H9 (cell line): ENCODE data around the gene PRAMEF1. TPM values are rescaled to one million over a fixed set of nuclear protein-coding genes. Genes with fewer than 3 reads are reported as not detected.

Experiments
- DNase-seq: peaks from one replicate; pipeline ENCODE4 v3.0.0-alpha.2; 2017
- H2AFZ ChIP-seq: one replicate; pipeline ENCODE4 v1.6.1; 2013; ENCODE audit warnings: mild to moderate bottlenecking, low read length, control low read depth, moderate library complexity
- H2AK5ac ChIP-seq: 2 replicates; pipeline ENCODE4 v1.6.1; 2013; ENCODE audit warnings: low read length, control low read depth, mixed read lengths; ENCODE audit not compliant: insufficient read length
- H2BK120ac ChIP-seq: one replicate; pipeline ENCODE4 v1.6.1; 2013; ENCODE audit warnings: low read depth, mild to moderate bottlenecking, low read length, control low read depth, inconsistent platforms; ENCODE audit not compliant: poor library complexity, severe bottlenecking
- H2BK12ac ChIP-seq: 2 replicates; pipeline ENCODE4 v1.6.1; 2013; ENCODE audit warnings: low read length, control low read depth, mixed read lengths, low read depth; ENCODE audit not compliant: insufficient read length
- H2BK15ac ChIP-seq: 2 replicates; pipeline ENCODE4 v1.6.1; 2013; ENCODE audit warnings: low read depth, low read length, control low read depth
- H2BK20ac ChIP-seq: one replicate; pipeline ENCODE4 v1.6.1; 2013; ENCODE audit warnings: low read depth, mild to moderate bottlenecking, low read length, control low read depth, inconsistent platforms; ENCODE audit not compliant: poor library complexity, severe bottlenecking
- H2BK5ac ChIP-seq: 2 replicates; pipeline ENCODE4 v1.6.1; 2013; ENCODE audit warnings: low read length, control low read depth, mixed read lengths; ENCODE audit not compliant: insufficient read length
- H3K14ac ChIP-seq: 2 replicates; pipeline ENCODE4 v1.6.1; 2013; ENCODE audit warnings: low read length, control low read depth; ENCODE audit not compliant: insufficient read depth
- H3K18ac ChIP-seq: 2 replicates; pipeline ENCODE4 v1.6.1; 2013; ENCODE audit warnings: low read depth, mild to moderate bottlenecking, mixed read lengths, low read length, control low read depth; ENCODE audit not compliant: insufficient read length
- H3K23ac ChIP-seq: 2 replicates; pipeline ENCODE4 v1.6.1; 2013; ENCODE audit warnings: low read length, control low read depth, mixed read lengths, low read depth; ENCODE audit not compliant: insufficient read length
- H3K23me2 ChIP-seq: 2 replicates; pipeline ENCODE4 v1.6.1; 2013; ENCODE audit warnings: low read depth, mild to moderate bottlenecking, mixed read lengths, low read length, control low read depth; ENCODE audit not compliant: insufficient read length, poor library complexity, severe bottlenecking
- H3K27ac ChIP-seq: 2 replicates; pipeline ENCODE4 v1.5.1; 2013; ENCODE audit warnings: low read length, control low read depth, mixed read lengths, low read depth; ENCODE audit not compliant: insufficient read length
- H3K27me3 ChIP-seq: 2 replicates; pipeline ENCODE4 v1.6.1; 2013; ENCODE audit warnings: low read length, control low read depth, inconsistent platforms; ENCODE audit not compliant: insufficient read depth
- H3K4ac ChIP-seq: 2 replicates; pipeline ENCODE4 v1.6.1; 2013; ENCODE audit warnings: low read depth, mild to moderate bottlenecking, control low read depth, inconsistent platforms, low read length, moderate library complexity
- H3K4me1 ChIP-seq: 2 replicates; pipeline ENCODE4 v1.6.1; 2013; ENCODE audit warnings: low read length, control low read depth, inconsistent platforms; ENCODE audit not compliant: insufficient read depth
- H3K4me2 ChIP-seq: 2 replicates; pipeline ENCODE4 v1.6.1; 2013; ENCODE audit warnings: low read length, control low read depth, mixed read lengths; ENCODE audit not compliant: insufficient read length, insufficient read depth
- H3K56ac ChIP-seq: 2 replicates; pipeline ENCODE4 v1.6.1; 2013; ENCODE audit warnings: low read depth, mild to moderate bottlenecking, mixed read lengths, low read length, control low read depth; ENCODE audit not compliant: insufficient read length
- H3K79me1 ChIP-seq: 2 replicates; pipeline ENCODE4 v1.6.1; 2013; ENCODE audit warnings: low read depth, mild to moderate bottlenecking, moderate library complexity, low read length, control low read depth, inconsistent platforms; ENCODE audit not compliant: insufficient read depth, poor library complexity, severe bottlenecking
- H3K79me2 ChIP-seq: 2 replicates; pipeline ENCODE4 v1.6.1; 2013; ENCODE audit warnings: low read length, control low read depth, inconsistent platforms; ENCODE audit not compliant: insufficient read depth
- H3K9ac ChIP-seq: 2 replicates; pipeline ENCODE4 v1.6.1; 2013; ENCODE audit warnings: low read length, control low read depth, mixed read lengths; ENCODE audit not compliant: insufficient read length; ENCODE audit errors: extremely low read depth
- H3K9me3 ChIP-seq: one replicate; pipeline ENCODE4 v1.6.1; 2013; ENCODE audit warnings: low read depth, low read length, inconsistent platforms; ENCODE audit not compliant: control insufficient read depth
- H3T11ph ChIP-seq: one replicate; pipeline ENCODE4 v1.6.1; 2013; ENCODE audit warnings: mild to moderate bottlenecking, low read length, control low read depth, inconsistent platforms
- H4K20me1 ChIP-seq: one replicate; pipeline ENCODE4 v1.6.1; 2013; ENCODE audit not compliant: control insufficient read depth, insufficient read length, insufficient read depth
- H4K5ac ChIP-seq: 2 replicates; pipeline ENCODE4 v1.6.1; 2013; ENCODE audit warnings: low read depth, mild to moderate bottlenecking, mixed read lengths, low read length, control low read depth; ENCODE audit not compliant: insufficient read length
- H4K8ac ChIP-seq: replicated peaks from 2 replicates; pipeline ENCODE4 v1.6.1; 2013; ENCODE audit warnings: low read length, control low read depth, mixed read lengths, low read depth; ENCODE audit not compliant: insufficient read length
- H4K91ac ChIP-seq: 2 replicates; pipeline ENCODE4 v1.6.1; 2013; ENCODE audit warnings: low read depth, mild to moderate bottlenecking, moderate library complexity, mixed read lengths, low read length, control low read depth; ENCODE audit not compliant: insufficient read length
- H3K27ac Mint-ChIP-seq, 3 experiments: 2 replicates in 2 of 3; 3 replicates in 1 of 3; pipeline ENCODE4 v1.8.0; 2020 to 2021; ENCODE audit warnings: mixed read lengths in 3 of 3, mild to moderate bottlenecking in 1 of 3, moderate library complexity in 1 of 3
- H3K27me3 Mint-ChIP-seq: 2 replicates; pipeline ENCODE4 v1.8.0; 2021; ENCODE audit warnings: low read depth, mild to moderate bottlenecking, moderate library complexity, mixed read lengths
- H3K36me3 Mint-ChIP-seq, 3 experiments: 2 replicates in 2 of 3; 3 replicates in 1 of 3; pipeline ENCODE4 v1.8.0; 2020 to 2021; ENCODE audit warnings: low read depth in 3 of 3, mixed read lengths in 3 of 3; ENCODE audit not compliant: insufficient read depth in 1 of 3
- H3K4me1 Mint-ChIP-seq, 2 experiments: 2 replicates each; pipeline ENCODE4 v1.8.0; 2020; ENCODE audit warnings: mixed read lengths in 2 of 2
- H3K4me3 Mint-ChIP-seq, 2 experiments: 2 replicates in 1 of 2; 3 replicates in 1 of 2; pipeline ENCODE4 v1.8.0; 2020 to 2021; ENCODE audit warnings: mild to moderate bottlenecking in 2 of 2, mixed read lengths in 2 of 2, moderate library complexity in 1 of 2
- H3K9me3 Mint-ChIP-seq, 2 experiments: 2 replicates in 1 of 2; 3 replicates in 1 of 2; pipeline ENCODE4 v1.8.0; 2020; ENCODE audit warnings: mild to moderate bottlenecking in 2 of 2, mixed read lengths in 2 of 2, moderate library complexity in 1 of 2
- WGBS: extraction: QIAGEN DNeasy Blood & Tissue Kit; methylation state at CpG from one replicate; pipeline ENCODE4 v1.1.7; 2013; ENCODE audit warnings: missing lambda C conversion rate, low lambda C conversion rate, mixed read lengths; ENCODE audit not compliant: insufficient read length; ENCODE audit errors: extremely low coverage; 5-methylcytosine and 5-hydroxymethylcytosine counted together
- total RNA-seq: library from RNA; stranded (reverse); gene quantifications from 2 replicates; pipeline ENCODE4 v1.2.1, GENCODE V29; 2021
- TF ChIP-seq, protein P1 (sequence below): fragments of 200-600 bp; sonication (generic); conservative IDR thresholded peaks from 3 replicates; pipeline ENCODE4 v1.8.0; 2021; ENCODE audit warnings: antibody characterized with exemption, mild to moderate bottlenecking

PRAMEF1 gene
- total RNA-seq, 1 experiment from 2014 or later: not detected

DNA sequence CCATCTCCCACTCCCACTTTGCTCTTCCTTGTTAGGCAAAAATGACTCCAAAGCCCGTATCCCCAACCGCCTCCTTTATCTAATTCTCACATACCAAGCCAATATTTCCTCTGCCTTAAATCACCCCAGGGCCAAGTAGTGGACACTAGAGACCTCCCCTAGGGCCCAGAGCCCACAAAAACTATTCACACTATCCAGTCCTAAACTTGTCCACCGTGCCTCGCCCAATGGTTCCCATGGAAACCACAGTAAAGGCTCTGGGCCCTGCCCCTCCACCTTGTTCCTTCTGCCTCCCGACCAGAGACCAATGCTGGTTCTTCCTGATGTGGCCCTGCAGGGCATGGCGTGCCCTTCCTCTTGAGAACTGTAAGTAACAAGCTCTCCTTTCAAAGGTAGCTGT lies 33.4 kb upstream of the PRAMEF1 start:
- Histone ChIP-seq H3K9me3 (no peaks in the 10 kb centered on the region), H3K27ac (no peak overlapping the region), H3K56ac (no peak overlapping the region), H2BK5ac (no peak overlapping the region), H3K79me1 (no peaks in the 10 kb centered on the region), H4K91ac (no peak overlapping the region), H2AFZ (no peak overlapping the region), H2BK120ac (no peak overlapping the region), H3T11ph (no peak overlapping the region), H3K4me1 (no peaks in the 10 kb centered on the region), H2AK5ac (no peak overlapping the region), H3K23ac (no peak overlapping the region), H3K4ac (no peak overlapping the region), H3K23me2 (no peaks in the 10 kb centered on the region), H3K9ac (no peak overlapping the region), H3K14ac (no peak overlapping the region), H2BK20ac (no peak overlapping the region), H3K27me3 (no peaks in the 10 kb centered on the region), H3K79me2 (no peaks in the 10 kb centered on the region), H4K20me1 (no peaks in the 10 kb centered on the region), H2BK12ac (no peak overlapping the region), H4K5ac (no peak overlapping the region), H2BK15ac (no peak overlapping the region), H3K4me2 (no peak overlapping the region), H3K18ac (no peak overlapping the region), H4K8ac (no peak overlapping the region)
- Mint-ChIP-seq H3K4me1 (peaks cover 2 to 5% of the 10 kb centered on the region in 2 experiments; a peak in 2 of 4 replicates), H3K4me3 (no peak overlapping the region), H3K27me3 (peaks cover 14% of the 10 kb centered on the region), H3K9me3 (peaks cover 0 to 3% of the 10 kb centered on the region in 2 experiments; a peak in 1 of 5 replicates), H3K27ac (no peak overlapping the region), H3K36me3 (no peaks in the 10 kb centered on the region)
- DNase-seq: no peak
- TF ChIP-seq, protein P1, sequence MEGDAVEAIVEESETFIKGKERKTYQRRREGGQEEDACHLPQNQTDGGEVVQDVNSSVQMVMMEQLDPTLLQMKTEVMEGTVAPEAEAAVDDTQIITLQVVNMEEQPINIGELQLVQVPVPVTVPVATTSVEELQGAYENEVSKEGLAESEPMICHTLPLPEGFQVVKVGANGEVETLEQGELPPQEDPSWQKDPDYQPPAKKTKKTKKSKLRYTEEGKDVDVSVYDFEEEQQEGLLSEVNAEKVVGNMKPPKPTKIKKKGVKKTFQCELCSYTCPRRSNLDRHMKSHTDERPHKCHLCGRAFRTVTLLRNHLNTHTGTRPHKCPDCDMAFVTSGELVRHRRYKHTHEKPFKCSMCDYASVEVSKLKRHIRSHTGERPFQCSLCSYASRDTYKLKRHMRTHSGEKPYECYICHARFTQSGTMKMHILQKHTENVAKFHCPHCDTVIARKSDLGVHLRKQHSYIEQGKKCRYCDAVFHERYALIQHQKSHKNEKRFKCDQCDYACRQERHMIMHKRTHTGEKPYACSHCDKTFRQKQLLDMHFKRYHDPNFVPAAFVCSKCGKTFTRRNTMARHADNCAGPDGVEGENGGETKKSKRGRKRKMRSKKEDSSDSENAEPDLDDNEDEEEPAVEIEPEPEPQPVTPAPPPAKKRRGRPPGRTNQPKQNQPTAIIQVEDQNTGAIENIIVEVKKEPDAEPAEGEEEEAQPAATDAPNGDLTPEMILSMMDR: no peak
- WGBS: no CpG with 5 or more reads among the region's 6 CpGs
